NT2/D1 (cell line): ENCODE data around the gene CALML6.

Experiments used
- SUZ12 ChIP-seq: IDR thresholded peaks from 2 replicates; pipeline ENCODE4 v1.6.1; 2011; ENCODE audit not compliant: insufficient read length, insufficient read depth; ENCODE audit errors: extremely low read depth
- YY1 ChIP-seq: IDR thresholded peaks from 2 replicates; pipeline ENCODE4 v1.6.1; 2011; ENCODE audit not compliant: insufficient read length, insufficient read depth
- ZNF274 ChIP-seq: IDR thresholded peaks from 2 replicates; pipeline ENCODE4 v1.6.1; 2011; ENCODE audit warnings: mild to moderate bottlenecking, low read depth, low read length

- TF ChIP-seq ZNF274: no peak
- no peak for TF ChIP-seq YY1
- no peak for TF ChIP-seq SUZ12
Observed at GRCh38 chr1:1941211-1941841, 26.3 kb downstream of the CALML6 start.
